Spleen (tissue), 11 donors: ENCODE results near the gene TRIM73. TPM values are rescaled to one million over a fixed set of nuclear protein-coding genes. Genes with fewer than 3 reads are reported as not detected.

Experiments used
- polyA plus RNA-seq, 3 donors: library from polyadenylated mRNA; stranded (reverse); fragments of 200-250 nt; gene quantifications; one replicate each; pipeline ENCODE4 v1.2.1, GENCODE V29; 2013
- small RNA-seq, 4 donors: library from RNA; depleted of rRNA; stranded (forward); fragments of <200 nt; gene quantifications; one replicate each; pipeline ENCODE3, GENCODE V24; 2016
- total RNA-seq, 7 donors: library from RNA; depleted of rRNA in 3 of 7; stranded (reverse); fragments of >200 nt in 3 of 7; fragmentation: NEBNext Ultra II Directional in 4 of 7; extraction: Animal tissue kit (Norgen Biotek cat#: 25700) in 4 of 7; gene quantifications; one replicate each; pipeline versions ENCODE4 v1.1.0 to v1.2.1, GENCODE V29; 2016 to 2021
- donor health status: healthy with polysubstance abuse.
- donor health status: DM: no; HTN: no; CAD: no; lungs with moderate emphysema.
- donor health status: DM: no; HTN: no; CAD: no.
- donor health status: Bipolar disorder and iron deficiency.
- donor health status: healthy.
- donor health status: DM: no; HTN: no; CAD: no.
- donor health status: DM: yes; HTN: yes; CAD: no.

TRIM73 gene
- total and polyA plus RNA-seq, 10 donors: 2.4 to 7.7 (median 4.5) TPM

Small RNA genes within 50 kb of the gene (small RNA-seq; reads per million reads assigned to genes)
- 0 reads per million in 4 donors for gene RF00019

Other genes with a start within 250 kb of the TRIM73 start
- 10 to 100 TPM; 33.6 to 67.4 (median 57.1) TPM for gene POM121C, start 90.7 kb downstream of the TRIM73 start, total RNA-seq
- 10 to 100 TPM in 1 of 3 donors, 1 to 10 TPM in 2; 9.1 to 16.1 (median 9.2) TPM for gene POM121C, start 90.7 kb downstream of the TRIM73 start, polyA plus RNA-seq
- gene SPDYE5, start 96.7 kb downstream of the TRIM73 start, total RNA-seq: under 1 TPM in 2 of 7 donors, not detected in 5; 0.14 to 0.26 TPM
- under 1 TPM in 1 of 3 donors, not detected in 2; 0.03 TPM for gene SPDYE5, start 96.7 kb downstream of the TRIM73 start, polyA plus RNA-seq